ENCODE measurements around the gene GCHFR. TPM values are rescaled to one million over a fixed set of nuclear protein-coding genes. Genes with fewer than 3 reads are reported as not detected.

The GCHFR gene
- total RNA-seq, 1 donor from 2014 or later: 99.5 TPM

GRCh38 chr15:40796512-40796911, 32.6 kb downstream of the GCHFR start:
- H3K36me3 ChIP-seq: peaks cover 20% of the 10 kb centered on the region
- ATAC-seq (no peak), DNase-seq (no peak)
- peaks cover 27% of the 10 kb centered on the region for H3K4me1 ChIP-seq
- no peak overlapping the region for H3K27ac ChIP-seq
- TF ChIP-seq CTCF (IDR thresholded peaks at IDR 0.05): no peak
- no peaks in the 10 kb centered on the region for H3K9me3 ChIP-seq
- no peaks in the 10 kb centered on the region for H3K27me3 ChIP-seq (ENCODE audit: low read depth)
- intact Hi-C loops (cut with DNase I): no loop called here
- H3K4me3 ChIP-seq: no peak overlapping the region

- DNase-seq (no peak), ATAC-seq (no peak)
- no peaks in the 10 kb centered on the region for H3K9me3 ChIP-seq
- no peak overlapping the region for H3K4me3 ChIP-seq
- H3K4me1 ChIP-seq: peaks cover 22% of the 10 kb centered on the region
- H3K27me3 ChIP-seq (ENCODE audit: low read depth): no peaks in the 10 kb centered on the region
- no peak overlapping the region for H3K27ac ChIP-seq
- TF ChIP-seq CTCF (IDR thresholded peaks at IDR 0.05): no peak
- peaks cover 18% of the 10 kb centered on the region for H3K36me3 ChIP-seq
- intact Hi-C loops (cut with DNase I): no loop called here
Observed at GRCh38 chr15:40799523-40799922, 35.7 kb downstream of the GCHFR start.

GRCh38 chr15:40803076-40803475, 39.2 kb downstream of the GCHFR start:
- no peak overlapping the region for H3K27ac ChIP-seq
- peaks cover 24% of the 10 kb centered on the region for H3K4me1 ChIP-seq
- intact Hi-C loops (cut with DNase I): no loop called here
- H3K27me3 ChIP-seq (ENCODE audit: low read depth): no peaks in the 10 kb centered on the region
- no peak for TF ChIP-seq CTCF (IDR thresholded peaks at IDR 0.05)
- DNase-seq: no peak
- H3K9me3 ChIP-seq: no peaks in the 10 kb centered on the region
- no peak for ATAC-seq
- no peak overlapping the region for H3K4me3 ChIP-seq
- peaks cover 15% of the 10 kb centered on the region for H3K36me3 ChIP-seq

- Histone ChIP-seq H3K27me3 (ENCODE audit: low read depth) (no peaks in the 10 kb centered on the region), H3K27ac (no peak overlapping the region), H3K9me3 (no peaks in the 10 kb centered on the region), H3K4me1 (peaks cover 26% of the 10 kb centered on the region), H3K36me3 (peaks cover 9% of the 10 kb centered on the region), H3K4me3 (no peak overlapping the region)
- ATAC-seq: no peak
- no peak for DNase-seq
- intact Hi-C loops (cut with DNase I): no loop called here
- no peak for TF ChIP-seq CTCF (IDR thresholded peaks at IDR 0.05)
Observed at GRCh38 chr15:40803688-40804087, 39.8 kb downstream of the GCHFR start.

- Histone ChIP-seq H3K4me3 (peak overlapping the region; percentile 98), H3K9me3 (no peaks in the 10 kb centered on the region), H3K27me3 (ENCODE audit: low read depth) (no peaks in the 10 kb centered on the region), H3K27ac (peak overlapping the region; percentile 95), H3K36me3 (peaks cover 14% of the 10 kb centered on the region), H3K4me1 (peaks cover 30% of the 10 kb centered on the region)
- no peak for DNase-seq
- ATAC-seq: peak in 1 of 2 donors; percentile 1
- no peak for TF ChIP-seq CTCF (IDR thresholded peaks at IDR 0.05)
- intact Hi-C loops (cut with DNase I): no loop called here
Observed at GRCh38 chr15:40806672-40807027, 42.8 kb downstream of the GCHFR start.
